Fibroblast of the conjunctiva (primary cell): ENCODE data around the gene TRIM44.
"Not testable (repeated sequence)": the region's sequence is repeated elsewhere in the genome, so short reads cannot be mapped to it uniquely, and the experiment has no call there.

Experiments used
- DNase-seq: peaks from one replicate; pipeline ENCODE4 v3.0.0-alpha.2; 2010; ENCODE audit warnings: low read depth

TRIM44 gene

DNA sequence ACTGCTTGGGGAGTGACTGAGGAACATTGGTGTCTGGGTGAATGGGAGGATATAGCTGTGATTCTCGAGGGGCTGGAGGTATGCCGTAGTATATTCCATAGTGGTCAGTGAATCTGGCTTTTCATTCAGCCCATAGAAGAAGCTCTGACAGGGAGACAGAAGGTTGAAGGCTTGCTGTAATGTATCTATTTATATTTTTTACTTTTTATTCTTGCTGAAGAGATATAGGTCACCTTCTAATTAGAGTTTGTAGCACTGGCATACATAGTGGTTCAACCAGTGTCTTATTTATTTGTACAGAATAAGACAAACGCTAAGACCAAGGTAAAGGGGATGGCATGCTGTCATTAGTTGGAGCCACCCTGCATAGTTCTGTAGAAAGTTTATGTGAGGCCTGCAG, 10.0 kb downstream of the TRIM44 start:
- no peak for DNase-seq

DNA sequence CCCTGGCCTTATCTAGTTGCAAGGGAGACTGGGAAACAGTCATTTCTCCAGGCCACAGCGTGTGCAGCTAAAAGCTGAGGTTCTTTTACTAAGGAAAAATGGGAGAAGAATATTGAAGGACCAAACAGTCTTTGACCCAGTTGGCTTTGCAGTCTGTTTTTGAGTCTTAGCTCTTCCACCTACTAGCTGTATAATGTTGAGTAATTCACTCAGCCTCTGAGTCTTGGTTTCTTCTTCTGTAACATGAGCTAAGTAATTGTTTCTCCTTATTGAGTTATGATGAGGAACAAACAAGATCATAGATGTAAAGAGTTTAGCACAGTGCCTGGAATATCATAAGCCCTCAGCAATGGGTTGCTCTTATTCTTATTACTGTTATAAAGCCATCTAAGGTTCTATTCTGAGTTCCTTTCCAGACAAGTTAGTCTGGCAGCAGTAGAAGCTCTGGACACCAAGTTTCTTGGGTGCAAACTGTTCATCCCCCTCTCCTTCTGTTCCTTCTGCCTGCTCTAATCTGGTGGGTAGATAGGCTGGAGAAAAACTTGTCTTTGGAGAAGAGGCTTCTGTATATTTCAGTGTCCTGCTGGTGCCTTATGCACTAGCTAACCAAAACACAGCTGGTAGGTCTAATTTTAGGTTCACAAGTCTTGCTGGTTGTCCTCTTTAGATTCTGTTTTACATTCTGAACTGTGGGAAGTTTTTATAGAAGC, 13.5 kb downstream of the TRIM44 start:
- peak; percentile 17 for DNase-seq

DNA sequence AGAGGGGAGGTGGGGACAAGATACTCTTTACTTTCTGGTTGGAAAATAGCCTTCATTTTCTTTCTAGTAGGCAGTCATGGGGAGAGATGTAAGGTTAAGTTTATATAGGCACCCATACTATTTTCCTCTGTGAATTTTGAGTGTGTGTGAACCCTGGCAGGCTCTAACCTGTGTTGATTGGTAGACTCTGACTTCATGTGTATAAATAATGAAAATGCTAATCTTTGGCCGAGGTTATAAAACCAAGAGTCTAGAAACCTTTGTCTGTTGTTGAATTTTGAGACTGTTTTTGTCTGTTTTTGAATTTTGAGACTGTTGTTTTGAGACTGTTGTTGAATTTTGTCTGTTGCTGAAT, 14.0 kb downstream of the TRIM44 start:
- DNase-seq = no peak

DNA sequence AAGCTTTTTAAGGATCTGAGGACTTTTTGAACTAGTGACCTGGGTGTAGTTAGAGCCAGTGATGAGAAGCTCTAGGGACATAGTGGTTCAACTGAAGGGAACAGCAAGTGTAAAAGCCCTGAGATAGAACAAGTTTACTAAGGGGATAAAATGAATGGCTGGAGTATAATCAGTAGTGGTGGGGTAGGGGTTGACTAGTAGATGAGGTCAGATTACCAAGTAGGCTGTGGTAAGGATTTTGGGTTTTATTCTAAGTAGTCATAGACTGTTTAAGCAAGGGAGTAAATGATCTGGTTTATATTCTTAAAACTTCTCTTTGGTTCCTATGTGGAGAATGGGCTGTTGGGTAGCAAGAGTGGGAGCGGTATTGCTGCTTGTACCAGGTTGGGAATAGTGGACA, 15.3 kb downstream of the TRIM44 start:
- no peak for DNase-seq

DNA sequence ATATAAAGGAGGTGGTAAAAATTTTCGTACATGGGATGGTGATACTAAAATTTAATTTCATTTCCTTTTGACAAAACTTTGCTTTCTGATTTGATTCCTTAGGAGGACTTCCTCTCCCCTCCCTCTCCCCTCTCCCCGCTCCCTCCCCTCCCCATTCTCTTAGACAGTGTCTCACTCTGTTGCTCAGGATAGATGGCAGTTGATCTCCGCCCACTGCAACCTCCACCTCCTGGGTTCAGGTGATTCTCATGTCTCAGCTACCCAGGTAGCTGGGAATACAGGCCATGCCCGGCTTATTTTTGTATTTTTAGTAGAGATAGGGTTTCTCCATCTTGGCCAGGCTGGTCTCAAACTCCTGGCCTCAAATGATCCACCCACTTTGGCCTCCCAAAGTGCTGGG, 15.9 kb downstream of the TRIM44 start:
- DNase-seq = no peak

DNA sequence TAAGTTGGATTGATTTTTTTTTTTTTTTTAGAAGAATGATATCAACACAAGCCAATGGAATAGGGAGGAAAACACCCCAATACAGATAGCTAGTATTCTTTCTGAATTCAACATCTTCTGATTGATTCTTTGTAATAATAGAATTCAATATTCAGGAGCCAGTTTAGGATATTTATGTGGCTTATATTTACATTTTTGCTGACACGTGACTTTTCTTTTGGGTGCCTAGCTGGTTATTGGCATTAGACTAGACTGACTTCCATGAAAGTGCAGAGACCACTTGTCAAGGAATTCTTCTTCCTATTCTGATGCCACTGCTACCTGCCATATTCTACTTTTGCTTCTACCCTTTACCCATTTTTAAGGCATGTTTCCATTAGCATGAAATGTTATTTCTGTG, 16.4 kb downstream of the TRIM44 start:
- no peak for DNase-seq

DNA sequence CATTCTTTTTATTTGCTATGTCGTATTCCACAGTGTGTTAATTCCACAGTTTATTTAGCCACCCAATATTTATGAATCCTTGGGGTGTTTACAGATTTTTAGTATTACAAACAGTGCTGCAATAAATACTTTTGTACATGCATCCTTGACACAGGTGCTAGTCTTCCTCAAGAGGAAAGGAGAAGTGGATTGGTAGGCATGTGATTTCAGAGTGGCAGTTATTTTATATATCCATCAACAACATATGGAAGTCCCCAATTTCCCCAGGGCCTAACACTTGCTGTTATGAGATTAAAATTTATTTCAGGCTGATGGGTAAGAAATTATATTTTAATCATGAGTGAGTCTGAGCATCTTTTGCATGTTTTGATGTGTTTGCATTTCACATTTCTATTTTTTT, 17.9 kb downstream of the TRIM44 start:
- no peak for DNase-seq

DNA sequence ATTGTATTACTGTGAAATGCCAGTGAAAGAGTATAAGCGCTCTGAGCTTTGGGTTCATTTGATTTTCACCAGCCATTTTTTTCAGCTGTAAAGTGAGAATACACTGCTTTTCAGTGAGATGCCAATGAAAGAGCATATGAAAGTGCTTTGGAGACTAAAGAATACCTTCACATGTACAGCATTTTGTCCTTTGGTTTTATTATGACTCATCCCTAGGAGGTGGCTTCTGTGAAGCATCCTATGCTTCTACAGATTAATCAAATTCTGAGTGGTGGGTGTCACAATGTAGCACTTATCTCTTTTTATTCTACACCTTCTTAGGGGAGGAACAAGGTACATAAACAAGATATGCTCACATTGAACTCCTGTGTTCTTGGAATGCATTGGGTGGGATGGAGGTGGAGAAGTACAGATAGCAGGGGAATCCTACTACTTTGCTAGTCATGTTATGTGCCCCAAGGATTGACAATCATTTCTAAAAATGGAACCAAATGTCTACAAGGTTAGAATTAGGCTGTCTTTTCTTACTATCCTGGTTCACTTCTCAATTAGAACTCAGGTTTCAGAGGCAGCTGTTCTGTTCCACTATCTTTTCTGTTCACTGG, 18.7 kb downstream of the TRIM44 start:
- DNase-seq = no peak

DNA sequence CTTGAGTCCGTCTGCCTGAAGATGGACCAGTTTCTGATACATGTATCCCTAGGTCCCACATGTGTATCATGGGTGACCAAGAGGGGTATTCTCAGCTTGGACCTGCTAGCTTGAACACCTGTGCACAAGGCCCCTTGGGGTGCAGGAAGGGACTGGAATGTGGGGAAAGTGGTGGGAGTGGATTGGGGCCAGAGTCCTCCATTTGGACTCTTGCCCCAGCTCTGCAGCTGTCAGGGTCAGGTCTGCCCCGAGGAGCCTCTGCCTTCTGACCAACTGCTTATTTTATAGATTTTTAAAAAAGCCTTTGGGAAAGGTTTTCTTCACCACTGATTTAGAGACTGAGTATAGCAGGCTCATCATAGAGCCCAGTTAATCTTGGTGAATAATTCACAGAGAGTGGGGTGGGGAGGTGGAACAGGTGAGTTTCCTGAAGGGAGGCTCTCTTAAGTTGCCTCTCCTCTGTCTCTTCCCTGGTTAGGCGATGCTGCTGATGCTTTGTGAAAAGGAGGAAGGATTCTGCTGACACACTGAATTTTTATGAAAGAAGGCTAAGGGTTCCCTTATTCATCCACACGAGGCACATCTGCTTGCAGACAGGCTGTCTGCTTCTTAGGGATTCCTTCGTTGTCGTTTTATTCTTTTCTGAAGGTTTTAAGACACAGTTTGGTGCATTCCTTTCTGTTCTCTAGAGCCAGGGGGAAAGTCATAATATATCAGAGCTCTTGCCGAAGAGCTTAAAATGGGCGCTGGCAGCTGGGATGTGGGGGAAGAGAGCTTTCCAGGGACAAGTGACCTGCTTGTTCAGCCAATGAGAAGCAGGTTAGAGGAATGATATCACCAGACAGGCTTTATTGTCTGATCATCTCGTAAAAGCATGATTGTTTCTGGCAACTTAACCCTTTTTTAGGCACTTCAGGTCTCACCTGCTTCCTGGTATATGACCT, 19.9 kb downstream of the TRIM44 start:
- DNase-seq = no peak

DNA sequence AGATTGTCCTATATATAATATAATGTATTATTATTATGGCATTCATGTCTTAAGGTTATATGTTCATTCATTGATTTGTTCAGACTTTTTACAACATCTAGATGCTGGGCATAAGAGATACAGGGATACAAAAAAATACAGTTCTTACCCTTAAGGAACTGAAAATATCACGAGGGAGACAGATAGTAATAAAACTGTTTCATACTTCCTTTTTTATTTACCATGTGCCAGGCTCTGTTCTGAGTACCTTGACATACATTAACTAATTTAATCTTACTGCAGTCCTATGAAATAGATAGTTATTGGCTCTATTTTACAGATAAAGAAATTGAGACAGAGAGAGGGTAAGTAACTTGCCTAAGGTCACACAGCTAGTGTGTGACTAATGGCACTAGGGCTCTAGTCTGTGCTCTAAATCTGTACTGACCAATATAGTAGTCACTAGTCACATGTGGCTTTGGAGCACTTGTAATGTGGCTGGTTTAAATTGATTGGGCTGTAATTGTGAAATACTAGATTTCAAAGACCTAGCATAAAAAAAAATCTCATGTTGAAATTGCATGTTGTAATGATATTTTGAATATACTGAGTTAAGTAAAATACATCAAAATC, 21.3 kb downstream of the TRIM44 start:
- DNase-seq = no peak

DNA sequence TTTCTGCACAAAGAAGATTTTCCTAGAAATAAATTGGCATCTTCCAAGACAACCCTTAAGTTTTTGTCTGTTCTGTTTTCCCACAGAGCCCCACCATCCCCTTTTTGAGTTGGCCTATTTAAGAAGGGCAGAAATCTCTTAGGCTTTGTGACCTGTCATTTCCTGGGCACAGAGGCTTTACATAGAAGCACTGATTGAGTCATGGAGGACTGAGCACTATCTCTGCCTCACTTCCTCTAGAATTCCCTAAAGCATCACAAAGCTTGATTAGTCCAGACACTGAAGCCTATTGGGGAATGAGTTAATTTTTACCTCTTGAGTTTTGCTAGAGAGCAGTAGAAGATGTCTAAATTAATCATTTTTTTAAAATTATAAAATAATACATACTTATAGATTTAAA, 25.4 kb downstream of the TRIM44 start:
- DNase-seq = no peak

DNA sequence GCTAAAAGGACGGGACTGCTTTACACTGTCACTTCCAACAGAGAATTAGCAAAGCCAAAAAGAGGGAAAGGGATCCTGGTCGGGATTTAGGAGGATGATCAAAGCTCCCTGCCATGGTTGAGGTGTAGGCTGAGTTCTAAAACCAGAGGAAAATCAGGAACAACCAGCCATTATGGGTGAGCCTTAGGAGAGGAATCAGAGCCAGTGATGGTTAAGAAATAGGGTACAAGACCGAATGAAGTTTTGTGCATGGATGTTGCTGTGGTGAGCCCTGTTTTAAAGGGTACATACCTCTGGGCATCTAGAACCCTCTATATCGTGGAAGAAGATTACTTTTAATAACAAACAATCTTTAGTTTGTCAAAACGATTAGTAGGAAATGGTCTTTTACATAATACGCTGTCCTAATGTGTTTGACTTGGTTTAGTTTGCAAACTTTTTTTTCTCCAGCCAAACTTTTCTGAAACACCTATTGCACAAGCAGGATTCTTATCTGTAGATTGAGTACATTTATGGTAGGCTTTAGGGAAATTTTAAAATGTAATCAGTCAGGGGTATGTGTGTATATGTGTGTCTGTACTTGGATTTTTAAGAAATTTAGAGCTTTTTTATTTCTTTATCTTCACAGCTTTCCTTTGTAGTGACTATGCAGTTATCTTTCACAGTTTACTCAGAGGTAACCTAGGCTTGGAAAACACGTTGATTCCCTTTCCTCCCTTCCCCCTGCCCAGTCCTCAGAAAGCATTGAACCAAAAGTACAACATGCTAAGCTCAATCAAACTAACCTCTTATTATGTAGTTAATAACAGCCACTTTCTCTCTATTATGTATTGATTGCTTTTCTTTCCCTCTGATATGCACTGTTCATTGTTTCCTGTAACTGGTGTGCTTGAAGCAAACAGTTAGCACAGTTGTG, 26.8 kb downstream of the TRIM44 start:
- DNase-seq = no peak

DNA sequence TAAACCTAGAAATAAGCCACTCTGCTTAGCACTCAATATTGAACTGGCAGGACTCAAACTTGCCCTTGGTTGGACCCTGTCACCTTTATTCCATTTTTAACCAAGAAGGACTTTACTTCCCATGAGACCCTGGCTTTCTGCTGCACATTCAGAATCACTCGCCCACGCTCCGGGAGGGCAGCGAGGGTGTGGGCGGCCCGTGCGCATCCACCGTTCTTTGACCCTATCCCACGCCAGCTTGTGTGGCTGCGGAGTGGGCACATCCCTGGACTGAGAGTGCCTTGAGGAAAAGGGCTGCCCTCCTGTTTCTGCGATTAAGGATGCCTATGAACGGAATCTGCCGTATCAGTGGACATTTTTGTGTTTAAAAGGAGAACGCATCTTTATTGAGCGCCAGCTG, 39.6 kb downstream of the TRIM44 start:
- DNase-seq = no peak

DNA sequence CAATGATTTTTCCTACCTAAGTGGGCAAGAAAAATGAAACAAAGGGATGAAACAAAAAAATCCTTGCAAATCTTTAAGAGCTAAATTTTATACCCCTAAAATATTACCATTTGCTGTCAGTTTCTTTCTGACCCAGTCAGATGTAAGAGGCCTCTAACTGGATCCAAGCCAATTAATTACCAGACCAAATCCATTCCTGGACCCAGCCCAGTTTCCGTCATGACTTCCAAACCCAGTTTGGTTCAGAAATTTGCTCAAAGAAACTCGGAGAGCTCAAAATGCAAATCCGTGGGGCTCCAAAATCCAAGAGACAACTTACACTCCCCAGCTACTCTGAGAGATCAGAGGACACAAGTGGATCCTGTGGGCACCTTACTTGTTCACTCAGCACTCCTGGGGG, 46.8 kb downstream of the TRIM44 start:
- no peak for DNase-seq

DNA sequence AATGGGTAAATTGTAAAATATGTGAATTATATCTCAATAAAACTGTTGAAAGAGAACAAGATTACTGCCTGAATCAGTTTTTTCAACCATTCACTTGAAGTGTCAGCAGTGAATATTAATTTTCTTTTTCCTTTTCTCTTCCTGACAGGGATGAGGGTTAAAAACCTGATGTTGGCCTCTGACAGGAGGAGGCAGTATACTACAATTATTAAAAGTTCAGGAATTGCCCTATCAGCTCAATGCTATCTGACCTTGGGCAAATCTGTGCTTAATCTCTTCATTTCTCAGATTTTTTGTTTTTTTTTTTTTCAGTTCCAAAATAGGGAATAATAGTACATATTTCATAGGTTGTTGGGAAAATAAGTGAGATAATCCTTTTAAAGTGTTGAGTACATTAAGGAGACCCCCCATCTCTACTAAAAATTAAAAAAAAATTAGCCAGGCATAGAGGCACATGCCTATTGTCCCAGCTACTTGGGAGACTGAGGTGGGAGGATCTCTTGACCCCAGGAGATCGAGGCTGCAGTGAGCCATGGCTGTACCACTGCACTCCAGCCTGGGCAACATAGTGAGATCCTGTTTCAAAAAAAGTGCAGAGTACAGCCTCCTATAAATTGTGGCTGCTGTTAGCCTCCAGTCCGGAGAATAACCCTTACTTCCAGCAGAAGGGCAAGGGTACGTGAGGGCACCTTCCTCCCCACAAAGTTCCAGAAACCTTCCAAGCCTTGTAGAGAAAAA, 48.8 kb downstream of the TRIM44 start:
- no peak for DNase-seq

DNA sequence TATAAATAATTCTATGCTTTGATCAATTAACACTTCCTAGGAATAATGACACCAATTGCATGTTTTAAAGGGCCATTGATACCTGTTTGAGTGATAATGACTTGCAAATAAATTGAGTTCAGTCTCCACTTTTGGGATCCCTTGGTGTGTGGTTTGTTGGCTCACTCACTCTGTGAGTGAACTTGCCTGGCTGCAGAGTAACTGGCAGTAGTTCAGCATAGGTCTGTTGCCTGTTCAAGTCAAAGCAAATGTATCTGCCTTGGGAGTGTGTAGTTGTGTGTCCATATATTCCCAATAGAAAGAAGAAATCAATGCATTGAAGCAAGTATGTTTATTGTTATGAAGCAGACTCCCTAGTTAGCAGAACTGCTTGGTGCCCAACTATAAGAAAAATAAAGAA, 49.3 kb downstream of the TRIM44 start:
- no peak for DNase-seq

DNA sequence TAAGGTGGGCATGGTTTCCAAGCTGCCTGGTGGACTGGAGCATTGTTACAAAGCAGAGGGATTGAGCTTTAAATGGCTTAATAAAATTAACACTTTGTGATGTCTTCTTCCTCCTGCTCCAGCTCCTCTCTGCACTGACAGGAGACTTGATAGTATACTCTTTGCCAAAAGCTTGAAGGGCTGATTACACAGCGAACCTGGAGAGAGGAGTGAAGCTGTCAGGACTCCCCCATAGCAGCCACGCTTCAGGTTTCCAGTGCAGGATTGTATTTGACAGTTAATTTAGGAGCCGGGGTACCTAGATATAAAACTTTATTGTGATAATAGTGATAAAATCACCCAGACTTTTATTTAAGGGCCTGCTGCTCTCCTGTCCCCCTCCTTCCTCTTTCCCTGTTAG, 50.0 kb downstream of the TRIM44 start:
- no peak for DNase-seq

DNA sequence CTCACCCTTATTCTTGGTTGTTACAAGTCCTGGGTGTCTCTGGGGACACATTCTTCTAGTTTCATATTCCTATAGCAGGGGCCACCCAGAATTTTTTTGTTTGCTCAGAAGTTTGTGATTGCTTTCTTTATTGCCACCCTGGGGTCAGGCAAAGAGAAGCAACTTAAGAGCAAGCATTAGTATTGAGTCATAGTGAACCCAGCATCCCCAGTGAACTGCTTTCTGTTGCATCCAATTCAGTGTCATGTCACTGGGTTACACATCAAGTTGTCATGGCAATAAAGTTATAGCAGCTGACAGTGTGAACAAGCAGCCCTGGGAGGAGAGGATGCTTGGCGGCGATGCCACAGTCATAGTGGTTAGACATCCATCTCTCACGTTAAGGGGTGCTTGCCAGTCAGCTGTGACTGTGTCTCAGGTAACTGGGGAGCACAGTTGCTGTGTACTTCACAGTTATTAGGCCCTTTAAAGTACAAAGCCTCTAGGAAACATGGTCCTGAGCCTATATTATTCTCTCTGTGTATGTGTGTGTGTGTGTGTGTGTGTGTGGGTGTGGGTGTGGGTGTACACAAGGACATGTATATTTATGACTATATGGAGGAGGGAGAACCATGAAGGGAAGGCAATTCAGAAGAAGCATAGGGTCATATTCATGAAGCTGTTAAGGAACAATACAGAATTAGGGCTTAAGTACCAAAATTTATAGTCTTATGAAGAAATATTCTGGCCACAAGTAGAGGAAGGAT, 52.5 kb downstream of the TRIM44 start:
- peak; percentile 22 for DNase-seq

DNA sequence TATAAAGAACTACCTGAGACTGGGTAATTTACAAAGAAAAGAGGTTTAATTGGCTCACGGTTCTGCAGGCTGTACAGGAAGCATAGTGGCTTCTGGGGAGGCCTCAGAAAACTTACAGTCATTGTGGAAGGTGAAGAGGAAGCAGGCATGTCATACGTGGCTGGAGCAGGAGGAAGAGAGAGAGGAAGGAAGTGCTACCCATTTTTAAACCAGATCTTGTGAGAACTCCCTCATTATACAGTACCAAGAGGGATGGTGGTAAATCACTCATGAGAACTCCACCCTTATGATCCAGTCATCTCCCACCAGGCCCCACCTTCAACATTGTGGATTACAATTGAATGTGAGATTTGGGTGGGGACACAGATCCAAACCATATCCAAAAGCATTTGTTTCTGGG, 53.1 kb downstream of the TRIM44 start:
- not testable (repeated sequence) for DNase-seq

DNA sequence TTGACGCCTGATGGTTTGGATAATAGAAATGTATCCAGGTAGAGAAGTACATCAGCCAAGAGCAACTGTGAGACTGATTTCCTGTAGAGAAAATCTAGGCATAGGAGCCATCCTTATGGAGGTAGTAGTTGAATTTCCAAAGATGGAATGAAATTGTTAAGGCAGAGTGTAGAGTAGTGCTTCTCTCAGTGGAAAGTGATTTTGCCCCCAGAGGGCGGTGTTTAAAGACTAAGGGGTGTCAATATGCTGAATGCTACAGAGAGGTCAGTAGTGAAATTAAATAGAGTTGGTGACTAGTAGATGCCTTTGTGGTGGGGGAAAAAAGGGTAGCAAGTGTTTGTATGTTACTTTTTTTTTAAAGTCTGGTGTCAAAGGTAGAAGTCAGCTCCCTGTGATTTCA, 54.5 kb downstream of the TRIM44 start:
- no peak for DNase-seq
